MM.1S (cell line): ENCODE data around the gene SLC26A4.

Experiments used
- DNase-seq: peaks from one replicate; pipeline ENCODE4 v3.0.0-alpha.2; 2015
- H2AFZ ChIP-seq: fragments of 300-600 bp; sonication (generic); 2 replicates; pipeline ENCODE4 v1.6.0; 2016; ENCODE audit warnings: antibody characterized with exemption, low read length
- H3F3A ChIP-seq: fragments of 300-600 bp; sonication (generic); 2 replicates; pipeline ENCODE4 v1.6.1; 2016; ENCODE audit warnings: mild to moderate bottlenecking, antibody characterized with exemption, low read length, moderate library complexity, mixed read lengths; ENCODE audit not compliant: insufficient read depth
- H3K27ac ChIP-seq: fragments of 300-600 bp; sonication (generic); 2 replicates; pipeline ENCODE4 v1.5.1; 2016; ENCODE audit warnings: mild to moderate bottlenecking, low read length
- H3K27me3 ChIP-seq: fragments of 300-600 bp; sonication (generic); replicated peaks from 2 replicates; pipeline ENCODE4 v1.6.0; 2016; ENCODE audit warnings: low read length; ENCODE audit not compliant: insufficient read depth
- H3K36me3 ChIP-seq: fragments of 300-600 bp; sonication (generic); replicated peaks from 2 replicates; pipeline ENCODE4 v1.6.1; 2016; ENCODE audit warnings: mild to moderate bottlenecking, low read length, mixed read lengths; ENCODE audit not compliant: insufficient read depth
- H3K4me1 ChIP-seq: fragments of 300-600 bp; sonication (generic); 2 replicates; pipeline ENCODE4 v1.6.1; 2016; ENCODE audit warnings: low read length, mixed read lengths
- H3K4me2 ChIP-seq: fragments of 300-600 bp; sonication (generic); 2 replicates; pipeline ENCODE4 v1.6.0; 2016; ENCODE audit warnings: low read depth, low read length
- H3K4me3 ChIP-seq: fragments of 300-600 bp; sonication (generic); 2 replicates; pipeline ENCODE4 v1.5.1; 2016; ENCODE audit warnings: low read length, mixed read lengths
- H3K79me2 ChIP-seq: fragments of 300-600 bp; sonication (generic); 2 replicates; pipeline ENCODE4 v1.6.1; 2016; ENCODE audit warnings: mixed run types, low read length, mixed read lengths
- H3K9ac ChIP-seq: fragments of 300-600 bp; sonication (generic); 2 replicates; pipeline ENCODE4 v1.6.1; 2016; ENCODE audit warnings: low read length, mixed read lengths
- H3K9me2 ChIP-seq: fragments of 300-600 bp; sonication (generic); replicated peaks from 2 replicates; pipeline ENCODE4 v1.6.1; 2016; ENCODE audit warnings: mild to moderate bottlenecking, low read length, mixed read lengths; ENCODE audit not compliant: insufficient read depth
- H3K9me3 ChIP-seq: fragments of 300-600 bp; sonication (generic); replicated peaks from 2 replicates; pipeline ENCODE4 v1.6.1; 2016; ENCODE audit warnings: mild to moderate bottlenecking, low read length, mixed read lengths; ENCODE audit not compliant: insufficient read depth
- H4K20me1 ChIP-seq: fragments of 300-600 bp; sonication (generic); 2 replicates; pipeline ENCODE4 v1.6.1; 2016; ENCODE audit warnings: mild to moderate bottlenecking, low read length, moderate library complexity, mixed read lengths; ENCODE audit not compliant: insufficient read depth
- EZH2 ChIP-seq: fragments of 300-600 bp; sonication (generic); optimal IDR thresholded peaks from 2 replicates; pipeline ENCODE3; 2017; ENCODE audit warnings: low read depth, mild to moderate bottlenecking, antibody characterized with exemption, low read length, mixed read lengths
- EZH2phosphoT487 ChIP-seq: fragments of 300-600 bp; sonication (generic); IDR thresholded peaks from 2 replicates; pipeline ENCODE4 v1.6.1; 2018; ENCODE audit warnings: antibody characterized with exemption, low read length
- TF ChIP-seq, protein P1 (sequence below): fragments of 300-600 bp; sonication (generic); IDR thresholded peaks from 2 replicates; pipeline ENCODE4 v1.5.1; 2016; ENCODE audit warnings: antibody characterized with exemption, low read length, mixed read lengths

Gene SLC26A4

DNA sequence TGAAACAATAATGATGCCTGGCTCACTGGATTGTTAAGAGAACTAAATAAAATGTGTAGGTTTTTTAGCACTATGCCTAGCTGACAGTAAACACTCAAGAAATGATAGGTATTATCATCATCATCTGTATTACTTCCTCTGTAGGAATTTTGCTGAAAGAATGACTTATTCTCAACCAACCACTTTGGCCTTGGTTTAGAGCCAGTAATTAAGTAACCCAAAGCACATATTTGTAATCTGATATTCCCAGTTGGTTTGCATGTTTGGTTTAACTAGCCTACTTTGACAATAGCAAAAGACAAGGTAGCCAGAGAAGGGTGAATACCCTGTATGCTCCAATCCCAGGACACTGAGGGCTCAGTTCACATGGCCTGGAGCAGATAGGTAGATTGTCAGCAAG lies 46.2 kb upstream of the SLC26A4 start:
- Histone ChIP-seq H3F3A (no peaks in the 10 kb centered on the region), H3K4me2 (no peak overlapping the region), H3K79me2 (no peaks in the 10 kb centered on the region), H3K4me1 (no peaks in the 10 kb centered on the region), H3K36me3 (no peaks in the 10 kb centered on the region), H2AFZ (no peak overlapping the region), H3K9me3 (no peaks in the 10 kb centered on the region), H3K9me2 (no peaks in the 10 kb centered on the region), H3K4me3 (no peak overlapping the region), H4K20me1 (no peaks in the 10 kb centered on the region), H3K9ac (no peak overlapping the region), H3K27ac (no peak overlapping the region), H3K27me3 (no peaks in the 10 kb centered on the region)
- DNase-seq = no peak
- TF ChIP-seq EZH2phosphoT487 (no peak), EZH2 (no peak)
- TF ChIP-seq, protein P1, sequence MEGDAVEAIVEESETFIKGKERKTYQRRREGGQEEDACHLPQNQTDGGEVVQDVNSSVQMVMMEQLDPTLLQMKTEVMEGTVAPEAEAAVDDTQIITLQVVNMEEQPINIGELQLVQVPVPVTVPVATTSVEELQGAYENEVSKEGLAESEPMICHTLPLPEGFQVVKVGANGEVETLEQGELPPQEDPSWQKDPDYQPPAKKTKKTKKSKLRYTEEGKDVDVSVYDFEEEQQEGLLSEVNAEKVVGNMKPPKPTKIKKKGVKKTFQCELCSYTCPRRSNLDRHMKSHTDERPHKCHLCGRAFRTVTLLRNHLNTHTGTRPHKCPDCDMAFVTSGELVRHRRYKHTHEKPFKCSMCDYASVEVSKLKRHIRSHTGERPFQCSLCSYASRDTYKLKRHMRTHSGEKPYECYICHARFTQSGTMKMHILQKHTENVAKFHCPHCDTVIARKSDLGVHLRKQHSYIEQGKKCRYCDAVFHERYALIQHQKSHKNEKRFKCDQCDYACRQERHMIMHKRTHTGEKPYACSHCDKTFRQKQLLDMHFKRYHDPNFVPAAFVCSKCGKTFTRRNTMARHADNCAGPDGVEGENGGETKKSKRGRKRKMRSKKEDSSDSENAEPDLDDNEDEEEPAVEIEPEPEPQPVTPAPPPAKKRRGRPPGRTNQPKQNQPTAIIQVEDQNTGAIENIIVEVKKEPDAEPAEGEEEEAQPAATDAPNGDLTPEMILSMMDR = no peak

DNA sequence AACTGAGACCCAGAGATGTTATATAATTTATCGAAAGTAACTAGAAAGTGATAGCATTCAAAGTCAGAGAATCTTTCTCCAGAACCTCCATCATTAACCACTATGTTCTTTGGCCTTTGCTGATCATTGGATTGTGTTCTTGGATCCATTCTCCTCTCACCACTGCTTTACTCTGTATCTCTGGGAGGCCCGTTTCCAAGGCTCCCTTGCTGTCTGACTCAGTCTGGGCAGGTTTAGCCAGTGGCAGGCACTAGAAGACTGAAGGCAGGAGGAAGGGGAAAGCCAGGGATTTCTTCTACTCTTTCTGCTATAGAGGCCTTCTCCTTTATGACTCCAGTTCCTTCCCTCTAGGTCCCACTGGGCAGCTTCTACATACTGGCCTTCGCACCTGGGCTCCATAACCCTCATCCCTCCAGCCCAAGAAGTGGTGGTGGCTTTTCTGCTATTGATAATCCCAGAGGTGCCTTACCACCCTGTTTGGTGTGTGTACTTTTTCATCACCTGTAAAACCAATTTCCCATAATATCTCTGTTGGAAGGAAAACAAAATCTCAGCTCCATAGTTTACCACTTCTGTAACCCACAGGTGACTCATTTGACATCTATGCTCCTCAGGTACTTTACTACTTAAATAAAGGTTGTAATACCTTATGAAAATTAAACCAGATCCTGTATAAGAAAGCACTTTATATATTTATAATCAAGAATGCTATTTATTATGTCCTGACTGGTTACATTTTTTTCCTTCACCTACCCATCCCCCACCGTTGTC lies 44.5 kb upstream of the SLC26A4 start:
- TF ChIP-seq, protein P1 = no peak
- TF ChIP-seq EZH2 = no peak
- TF ChIP-seq EZH2phosphoT487 = no peak
- Histone ChIP-seq H3K4me3 (no peak overlapping the region), H3K4me1 (no peaks in the 10 kb centered on the region), H3K9me2 (no peaks in the 10 kb centered on the region), H3K9me3 (no peaks in the 10 kb centered on the region), H3K27ac (no peak overlapping the region), H4K20me1 (no peaks in the 10 kb centered on the region), H3F3A (no peaks in the 10 kb centered on the region), H3K4me2 (no peak overlapping the region), H3K36me3 (no peaks in the 10 kb centered on the region), H3K79me2 (no peaks in the 10 kb centered on the region), H3K27me3 (no peaks in the 10 kb centered on the region), H2AFZ (no peak overlapping the region), H3K9ac (no peak overlapping the region)
- DNase-seq = no peak

DNA sequence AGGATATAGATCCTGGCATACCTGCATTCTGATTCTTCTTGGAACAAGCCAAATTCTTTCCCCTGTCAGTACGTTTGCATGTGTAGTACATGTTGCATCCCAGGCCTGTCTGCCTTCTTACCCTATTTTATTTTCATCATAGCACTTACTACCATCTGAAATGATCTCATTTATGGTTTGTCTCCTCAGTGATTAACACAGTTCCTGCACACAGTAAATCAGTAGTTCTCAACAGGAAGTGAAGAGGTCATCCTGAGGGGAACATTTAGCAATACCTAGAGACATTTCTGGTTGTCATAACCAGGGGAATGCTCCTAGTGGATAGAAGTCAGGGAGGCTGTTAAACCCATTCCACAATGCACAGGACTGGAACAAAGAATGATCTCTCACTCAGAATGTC lies 38.2 kb upstream of the SLC26A4 start:
- no peaks in the 10 kb centered on the region for H4K20me1 ChIP-seq
- H3K27me3 ChIP-seq = no peaks in the 10 kb centered on the region
- no peak overlapping the region for H3K9ac ChIP-seq
- H3K4me2 ChIP-seq = no peak overlapping the region
- DNase-seq = no peak
- no peaks in the 10 kb centered on the region for H3K9me3 ChIP-seq
- H3K4me1 ChIP-seq = no peaks in the 10 kb centered on the region
- TF ChIP-seq EZH2phosphoT487 = no peak
- TF ChIP-seq, protein P1 = no peak
- no peak for TF ChIP-seq EZH2
- H3K79me2 ChIP-seq = no peaks in the 10 kb centered on the region
- H3K9me2 ChIP-seq = no peaks in the 10 kb centered on the region
- no peaks in the 10 kb centered on the region for H3K36me3 ChIP-seq
- no peak overlapping the region for H3K27ac ChIP-seq
- no peak overlapping the region for H3K4me3 ChIP-seq
- H3F3A ChIP-seq = no peaks in the 10 kb centered on the region
- H2AFZ ChIP-seq = no peak overlapping the region
